D721Med (cell line): ENCODE results near the gene MUC20.

Experiments
- DNase-seq: peaks from one replicate; pipeline ENCODE4 v3.0.0; 2011; ENCODE audit warnings: low spot score; ENCODE audit not compliant: insufficient read length
- FAIRE-seq: peaks from 2 replicates; lab custom pipeline; 2011; peaks lifted over from hg19 to GRCh38; lab: Jason Lieb, UNC
- TF ChIP-seq, protein P1 (sequence below): IDR thresholded peaks from 2 replicates; pipeline ENCODE4 v1.5.1; 2012; ENCODE audit warnings: mild to moderate bottlenecking, control low read depth; ENCODE audit not compliant: insufficient read depth; ENCODE audit errors: missing control alignments

MUC20 gene

GRCh38 chr3:195760345-195761122 is 39.8 kb downstream of the MUC20 start:
- TF ChIP-seq, protein P1, sequence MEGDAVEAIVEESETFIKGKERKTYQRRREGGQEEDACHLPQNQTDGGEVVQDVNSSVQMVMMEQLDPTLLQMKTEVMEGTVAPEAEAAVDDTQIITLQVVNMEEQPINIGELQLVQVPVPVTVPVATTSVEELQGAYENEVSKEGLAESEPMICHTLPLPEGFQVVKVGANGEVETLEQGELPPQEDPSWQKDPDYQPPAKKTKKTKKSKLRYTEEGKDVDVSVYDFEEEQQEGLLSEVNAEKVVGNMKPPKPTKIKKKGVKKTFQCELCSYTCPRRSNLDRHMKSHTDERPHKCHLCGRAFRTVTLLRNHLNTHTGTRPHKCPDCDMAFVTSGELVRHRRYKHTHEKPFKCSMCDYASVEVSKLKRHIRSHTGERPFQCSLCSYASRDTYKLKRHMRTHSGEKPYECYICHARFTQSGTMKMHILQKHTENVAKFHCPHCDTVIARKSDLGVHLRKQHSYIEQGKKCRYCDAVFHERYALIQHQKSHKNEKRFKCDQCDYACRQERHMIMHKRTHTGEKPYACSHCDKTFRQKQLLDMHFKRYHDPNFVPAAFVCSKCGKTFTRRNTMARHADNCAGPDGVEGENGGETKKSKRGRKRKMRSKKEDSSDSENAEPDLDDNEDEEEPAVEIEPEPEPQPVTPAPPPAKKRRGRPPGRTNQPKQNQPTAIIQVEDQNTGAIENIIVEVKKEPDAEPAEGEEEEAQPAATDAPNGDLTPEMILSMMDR, result no peak
- FAIRE-seq (no peak), DNase-seq (no peak)

GRCh38 chr3:195761123-195761566 is 40.4 kb downstream of the MUC20 start:
- TF ChIP-seq, protein P1, result no peak
- peak; percentile 12 for DNase-seq
- FAIRE-seq, result no peak

- TF ChIP-seq, protein P1, result no peak
- peak; percentile 18 for DNase-seq
- FAIRE-seq, result no peak
These were observed 40.9 kb downstream of the MUC20 start for GRCh38 chr3:195761567-195762248.

DNA sequence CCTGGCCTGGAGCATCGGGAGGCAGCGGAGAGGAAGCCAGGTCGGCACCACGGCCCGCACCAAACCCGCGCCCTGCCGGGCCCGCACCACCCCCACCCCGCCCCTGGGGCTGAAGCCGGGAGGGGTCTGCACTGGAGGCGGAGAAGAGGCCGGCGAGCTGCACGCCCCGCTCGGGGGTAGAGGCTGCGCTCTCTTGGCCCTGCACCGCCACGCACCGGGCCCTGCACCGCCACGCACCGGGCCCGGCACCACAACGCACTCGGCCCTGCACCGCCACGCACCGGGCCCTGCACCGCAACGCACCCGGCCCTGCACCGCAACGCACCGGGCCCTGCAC is 41.4 kb downstream of the MUC20 start:
- FAIRE-seq, result no peak

GRCh38 chr3:195762611-195763010 is 41.8 kb downstream of the MUC20 start:
- TF ChIP-seq, protein P1, result no peak
- peak; percentile 11 for DNase-seq
- FAIRE-seq, result no peak

More for the DNA sequence above, 41.4 kb downstream of the MUC20 start:
- TF ChIP-seq, protein P1, result no peak
- peak; percentile 8 for DNase-seq

DNA sequence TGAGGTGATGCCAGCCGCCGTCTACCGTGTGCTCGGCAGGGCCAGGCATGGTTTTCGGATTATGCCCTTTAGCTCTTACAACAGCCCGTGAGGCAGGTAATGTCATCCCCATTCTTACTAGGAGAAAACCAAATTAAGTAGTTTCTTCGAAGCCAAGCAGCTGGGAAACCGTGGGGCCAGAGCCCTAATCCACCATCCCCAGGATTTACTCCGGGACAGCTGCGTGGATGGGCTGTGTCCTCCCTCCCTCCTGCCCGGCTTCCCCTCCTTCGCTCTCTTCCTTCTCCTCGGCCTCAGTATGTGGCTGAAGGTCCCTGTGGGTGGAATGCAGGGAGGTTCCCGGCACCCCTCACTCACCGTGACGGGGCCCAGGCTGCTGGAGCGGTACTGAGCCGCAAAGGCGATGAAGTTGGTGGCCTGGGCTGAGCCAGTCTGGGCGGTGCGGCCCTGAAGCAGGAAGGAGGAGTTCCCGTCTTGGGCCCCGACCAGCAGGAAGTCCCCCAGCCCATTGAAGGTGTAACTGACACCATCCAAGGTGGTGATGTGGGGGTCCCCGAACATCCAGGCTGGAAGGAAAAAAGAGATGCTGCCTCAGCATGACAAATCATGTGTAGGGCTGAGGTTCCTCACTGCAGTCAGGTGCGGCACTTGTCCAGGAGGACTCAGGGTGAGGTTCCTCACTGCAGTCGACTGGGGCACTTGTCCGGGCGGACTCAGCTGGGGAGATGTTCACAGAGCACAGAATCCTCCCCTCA is 42.5 kb downstream of the MUC20 start:
- TF ChIP-seq, protein P1, result no peak
- DNase-seq (peak; percentile 13), FAIRE-seq (no peak)
